Activated T-cell treated with anti-CD3 and anti-CD28 coated beads for 4 hours (primary cell): Measurements from ENCODE around the gene C17orf100.
"Not testable (repeated sequence)": the region's sequence is repeated elsewhere in the genome, so short reads cannot be mapped to it uniquely, and the experiment has no call there.

ENCODE experiments used
- DNase-seq: peaks from one replicate; pipeline ENCODE4 v3.0.0-alpha.2; 2020

C17orf100 gene

DNA sequence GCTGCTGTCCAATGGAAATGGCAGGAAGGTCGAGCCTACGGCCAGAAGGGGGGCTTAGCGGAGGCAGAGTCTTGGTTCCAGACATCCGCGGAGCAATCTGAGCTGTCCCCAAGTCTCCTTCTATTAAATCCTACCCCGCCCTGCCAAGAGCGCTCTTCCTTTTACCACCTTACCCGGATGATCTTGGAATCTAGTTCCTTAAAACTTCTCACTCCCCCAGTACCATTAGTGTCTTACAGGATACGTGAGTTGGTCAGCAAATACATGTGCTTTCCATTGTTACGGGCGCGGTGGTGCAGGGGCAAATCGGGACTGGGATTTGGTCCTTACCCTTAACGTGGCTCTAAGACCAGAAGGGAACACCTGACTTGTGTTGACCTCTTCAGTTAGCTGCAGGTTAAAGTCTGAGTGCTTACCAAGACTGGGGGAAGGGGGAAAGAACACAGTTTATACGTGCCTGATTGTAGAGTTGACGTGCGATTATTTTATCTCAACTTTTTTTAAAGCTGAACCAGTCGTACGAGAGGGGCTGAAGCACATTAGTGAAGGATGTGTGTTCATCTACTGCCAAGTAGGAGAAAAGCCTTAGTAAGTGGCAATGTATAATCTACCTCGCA, 10.2 kb upstream of the C17orf100 start:
- DNase-seq = no peak

GRCh38 chr17:6642592-6642991, 9.0 kb upstream of the C17orf100 start:
- DNase-seq = no peak

DNA sequence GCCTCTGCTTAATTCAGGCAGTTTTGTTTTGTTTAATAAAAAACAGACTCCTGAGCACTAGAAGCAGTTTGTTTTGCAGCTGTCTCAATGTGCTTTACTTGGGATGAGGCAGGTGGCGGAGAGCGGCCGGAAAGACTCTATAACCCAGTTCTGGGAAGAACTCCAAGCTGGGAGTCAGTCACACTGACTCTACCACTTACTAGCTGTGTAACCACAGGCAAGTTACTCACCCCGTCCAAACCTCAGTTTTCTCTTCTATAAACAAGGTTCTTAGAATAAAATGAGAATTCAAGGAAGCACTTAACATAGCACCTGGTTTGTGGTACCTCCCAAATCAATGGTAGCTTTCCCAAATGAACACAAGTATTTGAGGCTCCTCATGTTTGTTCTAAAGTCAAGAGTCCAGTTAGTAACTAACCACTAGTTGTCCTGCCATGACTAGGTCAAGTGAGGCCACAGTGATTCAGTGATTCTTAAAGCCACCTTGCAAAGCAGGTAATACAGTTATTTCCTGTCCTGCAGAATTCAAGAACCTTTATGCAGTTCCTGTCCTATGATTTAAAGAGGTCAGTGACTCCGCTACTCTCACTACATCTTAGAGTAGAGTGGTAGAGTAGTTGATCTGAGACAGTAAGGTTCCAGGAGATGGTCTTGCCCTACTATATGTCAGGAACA, 8.0 kb upstream of the C17orf100 start:
- DNase-seq = no peak

DNA sequence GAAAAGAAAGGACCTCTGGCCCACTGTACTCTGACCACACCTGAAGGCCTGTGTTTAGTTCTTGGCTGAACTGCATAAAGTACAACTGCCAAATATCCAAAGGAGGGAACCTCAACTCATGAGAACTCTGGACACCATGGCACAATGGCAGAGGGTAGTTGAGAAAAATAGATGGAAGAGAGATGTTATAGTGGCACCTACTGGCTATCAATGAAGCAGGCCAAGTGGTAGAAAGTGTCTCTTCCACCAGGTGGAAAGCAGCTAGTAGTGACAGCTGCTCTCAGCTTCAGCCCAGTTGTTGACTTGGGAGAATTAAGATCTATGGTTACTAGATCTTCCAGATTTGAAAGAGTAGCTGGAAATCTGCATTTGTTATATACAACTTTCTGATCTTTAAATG, 3.4 kb upstream of the C17orf100 start:
- no peak for DNase-seq

- no peak for DNase-seq
These were observed 424 bp downstream of the C17orf100 start for GRCh38 chr17:6651919-6652452.

- DNase-seq = no peak
These were observed 3.5 kb downstream of the C17orf100 start for GRCh38 chr17:6654841-6655731.

DNA sequence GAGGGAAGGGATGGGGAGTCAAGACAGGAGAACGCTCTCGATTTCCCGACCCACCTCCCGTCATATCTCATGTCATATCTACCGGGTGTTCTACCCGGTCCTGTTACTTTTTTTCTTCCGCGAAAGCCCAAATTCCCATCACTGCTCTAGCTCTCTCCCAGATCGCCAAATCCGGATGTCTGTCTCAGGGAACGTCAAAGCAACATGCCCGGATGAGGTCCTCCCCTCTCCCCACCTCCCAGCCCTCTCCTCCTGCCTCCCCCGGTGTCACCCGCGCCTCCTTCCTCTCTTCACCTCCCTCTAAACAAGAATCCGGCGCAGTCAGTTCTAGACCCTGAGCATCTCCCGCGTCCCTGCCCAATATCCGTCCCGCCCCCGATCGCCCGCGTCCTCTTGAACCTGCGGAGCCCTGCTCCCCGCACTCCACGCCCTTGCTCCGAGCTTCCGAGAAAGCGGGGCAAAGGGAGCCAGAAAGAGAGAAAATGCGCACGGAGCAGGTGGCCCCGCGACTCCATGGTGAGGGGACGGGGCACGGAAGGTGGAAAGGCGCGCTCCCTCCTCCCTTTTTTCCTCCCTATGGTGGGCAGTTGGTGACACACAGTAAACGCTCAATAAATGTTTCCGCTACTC, 4.3 kb downstream of the C17orf100 start:
- not testable (repeated sequence) for DNase-seq

DNA sequence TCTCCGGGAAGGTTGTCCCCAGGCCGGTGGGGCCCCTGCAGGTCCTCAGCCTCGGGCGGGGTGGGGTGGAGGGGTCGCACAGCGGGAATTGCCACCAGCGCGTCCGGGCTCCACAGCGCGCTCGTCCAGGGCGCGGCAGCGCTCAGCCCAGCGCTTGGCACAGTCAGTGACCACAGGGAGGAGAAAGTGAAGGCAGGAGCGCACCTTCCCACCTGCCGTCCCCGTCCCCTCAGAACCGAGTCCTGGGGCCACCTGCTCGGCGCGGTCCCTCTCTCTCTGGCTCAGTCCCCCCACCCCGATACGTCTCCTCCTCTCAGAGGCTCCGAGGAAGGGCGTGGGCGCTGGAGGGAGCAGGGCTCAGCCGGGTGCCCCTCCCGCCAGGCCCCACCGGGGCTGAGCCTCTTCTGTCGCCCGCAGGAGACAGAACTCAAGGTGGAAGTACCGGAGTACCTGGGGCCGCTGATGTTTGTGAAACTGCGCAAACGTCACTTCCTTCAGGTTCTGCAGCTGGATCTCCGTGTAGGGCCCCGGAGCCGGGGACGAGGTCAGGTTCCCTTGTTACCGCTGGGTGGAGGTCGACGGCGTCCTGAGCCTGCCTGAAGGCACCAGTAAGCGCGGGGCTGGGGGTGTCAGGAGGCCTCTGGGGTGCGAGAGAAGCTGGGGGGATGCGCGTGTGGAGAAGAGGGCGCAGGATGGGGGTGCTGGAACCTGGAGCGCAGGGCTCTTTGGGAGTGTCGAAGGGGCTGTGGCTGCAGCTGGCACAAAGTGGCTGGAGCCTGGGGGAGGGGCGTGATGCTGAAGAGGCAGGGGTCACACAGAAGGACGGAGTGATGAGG, 5.5 kb downstream of the C17orf100 start:
- not testable (repeated sequence) for DNase-seq

DNA sequence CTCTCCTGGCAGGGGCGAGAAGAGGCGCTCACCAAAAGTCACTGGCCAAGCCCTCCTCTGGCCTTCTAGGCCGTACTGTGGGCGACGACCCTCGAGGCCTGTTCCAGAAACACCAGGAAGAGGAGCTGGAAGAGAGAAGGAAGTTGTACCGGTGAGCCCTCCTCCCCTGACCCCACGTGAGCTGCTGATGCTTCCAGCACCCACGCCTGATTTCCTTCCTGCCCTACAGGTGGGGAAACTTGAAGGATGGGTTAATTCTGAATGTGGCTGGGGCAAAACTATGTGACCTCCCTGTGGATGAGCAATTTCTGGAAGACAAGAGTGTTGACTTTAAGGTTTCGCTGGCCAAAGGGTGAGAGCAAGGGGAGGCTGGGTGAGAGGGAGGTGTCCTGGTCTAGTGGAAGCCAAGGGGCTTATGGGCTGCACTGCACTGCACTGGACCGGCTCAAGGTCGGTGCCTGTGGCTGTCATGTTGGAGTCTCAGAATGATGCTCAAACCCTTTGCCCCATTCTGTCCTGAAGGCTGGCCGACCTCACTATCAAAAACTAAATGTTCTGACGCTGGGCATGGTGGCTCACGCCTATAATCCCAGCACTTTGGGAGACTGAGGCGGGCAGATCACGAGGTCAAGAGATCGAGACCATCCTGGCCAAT, 6.2 kb downstream of the C17orf100 start:
- DNase-seq = no peak

GRCh38 chr17:6658411-6658810, 6.8 kb downstream of the C17orf100 start:
- not testable (repeated sequence) for DNase-seq

GRCh38 chr17:6660101-6660500, 8.5 kb downstream of the C17orf100 start:
- DNase-seq = no peak

DNA sequence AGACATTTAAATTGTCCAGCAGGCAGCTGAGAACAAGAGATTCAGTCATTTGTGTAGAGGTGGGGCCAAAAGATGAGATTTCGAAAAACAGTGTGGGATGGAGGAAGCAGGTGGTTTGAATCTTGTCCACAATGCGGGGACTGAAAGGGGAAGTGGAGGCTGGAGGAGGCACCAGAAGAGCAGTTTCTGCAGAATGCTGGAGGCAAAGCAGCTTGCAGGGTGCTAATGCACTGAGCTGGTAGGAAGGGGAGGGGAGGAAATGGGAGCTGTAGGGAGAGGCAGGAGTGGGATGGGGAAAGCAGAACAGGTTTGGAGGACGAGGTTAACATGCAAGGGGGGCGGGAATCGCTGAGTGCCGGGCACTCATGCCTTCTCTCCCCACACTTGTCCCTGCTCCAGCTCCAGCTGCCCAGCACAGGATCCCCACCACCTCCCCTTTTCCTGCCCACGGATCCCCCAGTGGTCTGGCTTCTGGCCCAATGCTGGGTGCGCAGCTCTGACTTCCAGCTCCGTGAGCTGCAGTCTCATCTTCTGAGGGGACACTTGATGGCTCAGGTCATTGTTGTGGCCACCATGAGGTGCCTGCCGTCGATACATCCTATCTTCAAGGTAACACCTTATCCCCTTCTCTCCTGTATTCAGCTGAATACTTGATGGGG, 9.4 kb downstream of the C17orf100 start:
- DNase-seq = no peak

DNA sequence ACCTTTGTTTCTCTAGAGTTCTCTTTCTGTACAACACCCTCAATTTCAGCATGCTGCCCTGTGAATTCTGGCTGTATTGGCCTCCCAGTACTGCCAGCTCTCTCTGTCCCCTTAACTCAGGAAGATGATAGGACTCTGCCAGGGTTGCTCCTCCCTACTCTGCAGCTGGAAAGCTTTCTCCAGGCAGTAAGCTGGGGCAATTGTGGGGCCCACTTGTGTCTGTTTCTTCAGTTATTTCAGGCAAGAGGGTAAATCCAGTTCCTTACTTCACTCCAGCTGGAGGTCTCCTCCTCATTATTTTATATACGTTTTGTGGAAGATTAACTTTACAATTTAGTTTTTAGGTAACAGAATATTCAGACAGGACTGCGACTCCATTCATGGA, 9.9 kb downstream of the C17orf100 start:
- DNase-seq = no peak

DNA sequence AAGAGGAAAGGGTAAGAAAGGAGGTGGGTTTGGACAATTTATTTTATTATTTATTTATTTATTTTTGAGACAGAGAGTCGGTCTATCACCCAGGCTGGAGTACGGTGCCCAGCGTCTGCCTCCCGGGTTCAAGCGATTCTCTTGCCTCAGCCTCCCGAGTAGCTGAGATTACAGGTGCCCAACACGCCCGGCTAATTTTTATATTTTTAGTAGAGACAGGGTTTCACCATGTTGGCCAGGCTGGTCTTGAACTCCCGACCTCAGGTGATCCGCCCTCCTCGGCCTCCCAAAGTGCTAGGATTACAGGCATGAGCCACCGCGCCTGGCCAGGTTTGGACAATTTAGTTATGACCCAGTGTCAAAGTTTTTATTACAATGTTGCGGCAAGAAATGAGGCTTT, 11.6 kb downstream of the C17orf100 start:
- not testable (repeated sequence) for DNase-seq

DNA sequence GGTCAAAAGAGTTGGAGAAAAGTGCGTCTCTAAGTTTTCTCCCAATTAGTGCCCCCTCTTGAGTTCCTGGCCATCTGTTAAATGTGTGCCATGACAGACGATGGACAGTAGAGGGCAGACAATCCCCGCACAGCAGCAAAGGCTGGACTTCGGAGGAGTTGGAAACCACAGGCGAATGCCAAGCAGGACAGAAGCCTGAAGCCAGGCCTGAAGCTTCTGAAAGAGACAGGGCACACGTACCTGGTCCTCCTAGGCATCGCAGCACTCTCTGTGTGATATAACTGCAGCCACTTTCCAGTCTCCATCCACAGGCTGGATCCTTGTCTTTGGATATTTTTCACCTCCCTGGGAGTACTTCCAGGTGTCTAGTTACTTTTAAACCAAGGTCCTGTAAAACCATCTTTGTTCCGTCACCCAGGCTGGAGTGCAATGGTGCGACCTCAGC, 14.5 kb downstream of the C17orf100 start:
- DNase-seq = peak; percentile 19

GRCh38 chr17:6666557-6666956, 15.0 kb downstream of the C17orf100 start:
- DNase-seq = no peak

GRCh38 chr17:6667516-6667915, 16.0 kb downstream of the C17orf100 start:
- no peak for DNase-seq

DNA sequence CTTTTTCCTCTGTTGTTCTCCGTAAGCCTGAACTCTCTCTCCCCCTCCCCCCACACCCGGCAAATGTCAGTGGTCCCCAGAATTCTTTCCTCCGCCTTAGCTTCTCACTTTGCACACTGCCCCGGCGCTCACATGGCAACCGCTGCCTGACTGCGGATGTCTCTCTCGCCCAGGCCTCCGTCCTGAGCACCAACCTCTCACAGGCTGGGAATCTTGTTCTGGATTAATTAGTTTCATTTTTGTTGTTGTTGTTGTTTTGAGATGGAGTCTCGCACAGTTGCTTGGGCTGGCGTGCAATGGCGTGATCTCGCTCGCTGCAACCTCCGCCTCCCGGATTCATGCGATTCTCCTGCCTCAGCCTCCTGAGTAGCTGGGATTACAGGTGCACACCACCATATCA, 16.7 kb downstream of the C17orf100 start:
- DNase-seq = no peak

DNA sequence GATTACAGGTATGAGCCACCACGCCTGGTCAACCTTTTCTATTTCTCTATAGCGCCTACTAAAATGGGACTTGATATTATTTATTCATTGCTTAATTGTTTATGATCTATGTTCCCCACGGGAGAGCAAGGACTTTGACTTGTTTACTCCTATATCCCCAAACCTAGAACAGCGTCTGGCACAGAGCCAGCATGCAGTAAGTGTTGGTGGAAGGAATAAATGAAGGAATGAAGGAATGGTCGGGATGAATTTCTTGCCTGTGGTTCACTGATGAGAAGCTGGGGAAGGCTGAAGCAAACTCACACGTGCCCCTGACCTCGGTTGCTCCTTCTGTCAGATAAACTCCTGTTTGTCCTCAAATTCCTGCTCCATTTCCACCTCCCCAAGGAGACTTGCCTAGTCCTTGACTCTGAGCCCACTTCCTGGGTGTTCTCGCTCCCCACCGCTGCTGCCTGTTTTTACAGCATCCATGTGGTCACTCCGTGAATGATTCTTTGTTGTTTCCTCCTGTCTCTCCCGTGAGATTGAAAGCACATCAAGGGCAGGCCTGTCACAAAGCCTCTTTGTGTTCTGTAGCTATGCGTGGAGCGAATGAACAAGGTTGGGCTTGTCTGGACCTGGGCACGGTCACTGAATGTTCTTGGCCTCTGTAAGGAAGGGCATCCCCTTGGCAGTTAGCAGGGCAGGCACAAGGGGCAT, 17.3 kb downstream of the C17orf100 start:
- no peak for DNase-seq

- no peak for DNase-seq
These were observed 18.1 kb downstream of the C17orf100 start for GRCh38 chr17:6669479-6670212.
